Stomach (tissue), 4 donors: ENCODE data around the gene AVL9.

Source experiments
- POLR2A ChIP-seq, 4 donors: fragments of 450-650 bp; IDR thresholded peaks; one replicate each; pipeline ENCODE4 v1.6.1; 2016; ENCODE audit warnings: antibody characterized with exemption in 4 of 4, control low read depth in 2 of 4, mild to moderate bottlenecking in 1 of 4, moderate library complexity in 1 of 4
- TF ChIP-seq, protein P1 (sequence below), 7 experiments: fragments of 450-650 bp in 4 of 7; fragments of 200-600 bp in 3 of 7; sonication (generic) in 3 of 7; IDR thresholded peaks; one replicate each; pipeline ENCODE4 v1.5.1; 2016 to 2019; ENCODE audit warnings: antibody characterized with exemption in 7 of 7, control low read depth in 2 of 7, mild to moderate bottlenecking in 1 of 7

DNA sequence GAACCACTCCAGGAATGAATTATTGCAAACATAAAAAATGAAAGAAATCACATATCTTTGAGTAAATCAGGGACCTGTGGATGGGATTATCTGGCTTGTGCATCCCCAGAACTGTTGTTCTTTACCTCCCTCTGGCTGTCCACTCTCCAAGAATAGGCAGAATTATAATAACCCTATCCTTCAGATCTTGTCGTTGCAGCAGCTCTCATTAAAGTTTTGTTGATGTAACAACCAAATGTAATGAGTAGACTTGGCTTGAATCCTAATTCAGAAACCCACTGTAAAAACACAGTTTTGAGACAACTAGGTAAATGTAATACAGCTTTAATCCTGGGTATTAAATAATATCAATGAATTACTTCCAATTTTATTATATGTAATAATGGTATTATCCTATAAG is 21.3 kb upstream of the AVL9 start:
- TF ChIP-seq, protein P1, sequence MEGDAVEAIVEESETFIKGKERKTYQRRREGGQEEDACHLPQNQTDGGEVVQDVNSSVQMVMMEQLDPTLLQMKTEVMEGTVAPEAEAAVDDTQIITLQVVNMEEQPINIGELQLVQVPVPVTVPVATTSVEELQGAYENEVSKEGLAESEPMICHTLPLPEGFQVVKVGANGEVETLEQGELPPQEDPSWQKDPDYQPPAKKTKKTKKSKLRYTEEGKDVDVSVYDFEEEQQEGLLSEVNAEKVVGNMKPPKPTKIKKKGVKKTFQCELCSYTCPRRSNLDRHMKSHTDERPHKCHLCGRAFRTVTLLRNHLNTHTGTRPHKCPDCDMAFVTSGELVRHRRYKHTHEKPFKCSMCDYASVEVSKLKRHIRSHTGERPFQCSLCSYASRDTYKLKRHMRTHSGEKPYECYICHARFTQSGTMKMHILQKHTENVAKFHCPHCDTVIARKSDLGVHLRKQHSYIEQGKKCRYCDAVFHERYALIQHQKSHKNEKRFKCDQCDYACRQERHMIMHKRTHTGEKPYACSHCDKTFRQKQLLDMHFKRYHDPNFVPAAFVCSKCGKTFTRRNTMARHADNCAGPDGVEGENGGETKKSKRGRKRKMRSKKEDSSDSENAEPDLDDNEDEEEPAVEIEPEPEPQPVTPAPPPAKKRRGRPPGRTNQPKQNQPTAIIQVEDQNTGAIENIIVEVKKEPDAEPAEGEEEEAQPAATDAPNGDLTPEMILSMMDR (IDR thresholded peaks at IDR 0.05): no peak
- TF ChIP-seq POLR2A (IDR thresholded peaks at IDR 0.05): no peak
